Stimulated activated CD4-positive, alpha-beta T cell treated with anti-CD3 and anti-CD28 coated beads, Interleukin-4, amount 100 ng/mL, for 1 hour (primary cell): ENCODE data around the gene FGFR2.

Experiments used
- DNase-seq: peaks from one replicate; pipeline ENCODE4 v3.0.0-alpha.2; 2020

FGFR2 gene

DNA sequence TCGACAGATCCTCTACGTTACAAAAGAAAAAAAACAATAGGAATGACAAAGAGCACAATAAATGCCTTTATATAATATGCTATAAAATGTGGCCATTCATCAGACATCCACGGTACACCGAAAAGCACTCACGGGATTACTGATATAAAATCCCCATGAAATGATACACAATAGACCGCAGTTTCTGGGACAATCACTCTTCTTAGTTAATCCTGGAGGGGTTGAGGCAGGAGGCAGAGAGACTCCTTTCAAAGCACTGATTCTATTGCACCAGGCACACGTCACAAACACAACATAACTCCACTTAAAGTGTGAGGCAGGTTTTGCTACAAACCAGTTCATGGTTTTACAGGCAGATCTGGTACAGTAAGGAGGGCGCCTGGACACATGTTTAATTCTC is 113.8 kb downstream of the FGFR2 start:
- DNase-seq = no peak

GRCh38 chr10:121481180-121481579 is 117.1 kb downstream of the FGFR2 start:
- DNase-seq = no peak

DNA sequence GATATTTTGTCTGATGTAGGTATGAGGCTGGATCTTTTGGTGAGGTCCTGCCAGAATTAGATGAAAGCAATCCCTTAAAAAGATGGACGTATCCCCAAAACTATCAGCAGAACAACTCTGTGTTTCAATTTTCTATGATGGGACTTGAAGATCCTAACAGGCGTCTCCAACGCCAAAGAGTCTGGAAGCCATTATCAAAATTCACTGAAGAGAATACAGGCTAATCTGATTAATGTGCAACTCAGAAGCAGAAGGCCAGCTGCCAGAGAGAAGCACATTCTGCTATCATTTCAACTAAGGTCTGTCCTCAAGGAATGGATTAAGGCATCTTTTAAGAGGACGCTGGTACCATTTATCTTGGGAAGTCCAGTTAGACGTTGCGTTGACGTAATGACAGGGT is 119.7 kb downstream of the FGFR2 start:
- DNase-seq = no peak

- DNase-seq = no peak
These were observed 128.2 kb downstream of the FGFR2 start for GRCh38 chr10:121469797-121470606.

DNA sequence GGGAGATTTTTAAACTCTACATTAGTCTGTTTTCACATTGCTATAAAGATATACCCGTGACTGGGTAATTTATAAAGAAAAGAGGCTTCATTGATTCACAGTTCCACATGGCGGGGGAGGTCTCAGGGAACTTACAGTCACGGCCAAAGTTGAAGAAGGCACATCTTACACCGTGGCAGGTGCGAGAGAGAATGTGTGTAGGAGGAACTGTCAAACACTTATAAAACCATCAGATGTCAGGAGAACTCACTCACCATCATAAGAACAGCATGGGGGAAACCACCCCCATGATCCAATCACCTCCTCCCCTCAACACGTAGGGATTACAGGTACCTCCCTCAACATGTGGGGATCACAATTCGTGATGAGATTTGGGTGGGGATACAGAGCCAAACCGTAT is 129.5 kb downstream of the FGFR2 start:
- no peak for DNase-seq

DNA sequence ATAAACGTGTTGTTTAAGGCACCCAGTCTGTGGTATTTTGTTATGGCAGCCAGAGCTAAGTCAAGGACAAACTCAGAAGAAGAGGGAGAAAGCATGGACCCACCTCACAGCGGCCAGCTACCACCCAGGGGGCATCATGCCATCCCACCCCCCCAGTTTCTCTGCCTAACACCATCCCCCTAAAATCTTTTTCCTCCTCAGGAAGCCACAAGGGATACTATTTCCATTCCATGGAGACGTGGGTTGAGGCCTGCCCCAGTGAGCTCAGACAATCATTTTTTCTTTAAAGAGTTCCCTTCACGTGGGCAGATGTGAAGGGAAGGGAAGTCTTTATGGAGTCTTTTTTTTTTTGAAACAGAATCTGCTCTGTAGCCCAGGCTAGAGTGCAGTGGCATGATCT is 131.8 kb downstream of the FGFR2 start:
- DNase-seq = no peak

DNA sequence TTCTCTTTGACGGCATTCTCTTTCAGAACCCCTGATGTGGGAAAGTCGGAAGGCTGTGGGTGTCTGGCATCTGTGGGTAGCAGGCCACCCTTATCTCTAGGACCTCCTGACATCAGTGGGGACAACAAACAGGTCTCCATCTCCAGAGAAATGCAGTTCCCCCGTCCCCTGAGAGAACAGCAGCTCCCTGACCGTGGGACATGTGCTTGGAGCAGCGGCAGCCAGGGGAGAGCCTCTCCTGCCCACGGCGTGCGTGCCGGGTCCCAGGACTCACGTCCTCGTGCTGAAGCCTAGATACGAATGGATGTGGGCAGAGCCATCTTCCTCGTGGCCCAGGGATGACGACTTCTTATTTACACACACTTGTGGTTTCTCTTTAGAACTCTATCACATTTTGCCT is 133.0 kb downstream of the FGFR2 start:
- no peak for DNase-seq

DNA sequence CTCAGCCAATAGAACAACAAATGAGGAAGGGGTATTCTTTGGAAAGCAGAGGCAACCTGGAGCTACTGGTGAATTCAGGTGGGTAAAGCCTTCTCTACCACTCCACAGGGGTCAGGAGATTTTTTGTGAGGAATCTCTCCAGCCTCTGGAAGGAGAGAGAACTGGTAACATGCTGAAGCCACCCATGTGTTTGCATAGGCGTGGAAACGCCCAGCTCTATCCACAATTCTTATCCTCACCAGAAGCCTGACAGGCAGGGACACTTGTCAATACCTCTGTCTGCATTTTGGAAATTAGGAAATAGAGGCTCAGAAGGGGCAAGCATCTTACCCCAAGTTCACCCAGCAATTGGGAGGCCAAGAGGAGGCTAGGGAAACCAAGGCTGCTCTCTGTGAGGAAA is 133.7 kb downstream of the FGFR2 start:
- no peak for DNase-seq

DNA sequence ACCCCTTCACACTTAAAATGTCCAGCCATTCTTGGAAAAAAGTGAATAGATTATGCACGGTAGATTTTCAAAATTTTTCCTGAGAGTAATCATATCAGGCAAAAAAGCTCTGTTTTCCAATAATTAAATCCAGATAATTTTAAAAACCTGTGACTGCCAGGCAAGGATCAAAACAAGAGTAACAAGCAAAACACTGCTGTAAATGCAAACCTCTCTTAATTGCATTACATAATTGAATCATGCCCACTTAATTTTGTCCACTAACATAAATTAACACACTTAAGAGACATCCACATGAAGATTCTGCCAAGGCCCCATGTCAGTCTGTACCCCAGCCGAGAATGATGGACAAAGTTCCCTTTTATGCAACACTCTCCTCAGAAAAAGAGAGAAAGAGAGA is 135.3 kb downstream of the FGFR2 start:
- no peak for DNase-seq

- no peak for DNase-seq
These were observed 136.0 kb downstream of the FGFR2 start for GRCh38 chr10:121462281-121462680.

DNA sequence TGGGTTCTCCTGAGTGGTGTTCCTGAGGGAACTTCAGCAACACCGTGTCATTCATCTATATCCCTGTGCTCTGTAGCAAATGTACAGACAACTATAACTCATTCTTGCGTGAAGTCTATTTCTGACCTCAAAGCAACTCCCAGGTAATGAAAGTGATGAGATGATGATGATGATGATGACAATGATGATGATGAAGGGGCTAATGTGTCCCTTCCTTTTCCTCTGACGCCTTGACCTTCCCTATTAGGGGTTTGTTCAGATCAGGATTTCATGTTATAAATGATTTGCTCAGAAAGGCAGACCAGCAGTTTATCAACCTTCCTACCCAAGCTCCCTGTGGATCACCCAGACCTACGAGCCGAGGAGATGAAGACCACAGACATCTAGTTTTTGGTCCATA is 136.9 kb downstream of the FGFR2 start:
- no peak for DNase-seq

DNA sequence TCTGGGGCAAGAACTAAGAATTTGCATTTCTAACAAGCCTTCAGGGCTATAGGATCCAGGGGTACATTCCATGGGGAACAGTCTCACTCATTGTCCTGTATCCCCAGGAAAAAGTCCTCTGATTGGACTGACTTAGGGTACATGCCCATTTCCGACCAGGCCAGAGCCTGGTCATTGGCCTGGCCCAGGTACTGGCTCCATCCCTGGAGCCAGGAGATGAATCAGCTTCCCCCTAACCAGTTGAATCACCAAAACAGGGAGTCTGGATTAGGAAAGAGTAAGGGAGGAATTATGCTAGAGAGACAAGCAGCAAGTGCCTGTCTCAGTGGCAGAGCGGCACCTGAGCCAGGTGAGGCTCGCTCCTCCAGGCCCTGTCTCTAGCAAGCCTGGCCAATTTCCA is 137.5 kb downstream of the FGFR2 start:
- DNase-seq = no peak

- no peak for DNase-seq
These were observed 138.4 kb downstream of the FGFR2 start for GRCh38 chr10:121459622-121460453.

DNA sequence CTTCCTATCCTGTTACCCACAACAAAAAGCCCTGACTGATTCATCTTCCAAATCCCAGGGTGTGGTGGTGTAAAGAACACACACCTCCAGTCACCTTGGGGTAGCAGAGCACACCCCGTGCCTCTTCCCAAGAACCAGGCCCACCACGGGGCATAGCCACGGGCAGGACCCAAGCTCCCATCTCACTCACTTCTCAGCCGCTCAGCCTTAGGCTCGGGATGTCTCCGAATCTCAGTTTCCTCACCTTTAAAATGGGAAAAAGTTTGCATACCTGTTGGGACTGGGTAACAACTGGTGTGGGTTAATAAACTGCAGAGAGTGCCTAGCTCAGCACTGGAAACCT is 139.0 kb downstream of the FGFR2 start:
- no peak for DNase-seq

DNA sequence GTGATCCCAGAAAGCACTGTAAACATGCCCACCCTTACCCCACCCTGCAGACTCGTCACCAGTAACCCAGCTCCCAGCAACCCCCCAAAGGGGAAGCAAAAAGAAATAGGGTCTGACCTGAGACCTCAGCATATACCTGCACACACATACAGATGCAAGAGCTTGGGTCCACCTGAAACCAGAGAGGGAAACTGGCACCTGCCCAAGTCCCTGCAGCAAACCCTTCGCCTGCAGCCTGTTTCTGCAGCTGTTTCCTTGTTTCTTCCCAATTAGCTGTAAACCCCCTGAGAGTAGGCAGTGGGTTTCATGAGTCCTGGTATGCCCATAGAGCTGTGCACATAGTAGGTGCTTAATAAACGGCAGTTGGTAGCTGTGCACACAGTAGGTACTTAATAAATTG is 140.5 kb downstream of the FGFR2 start:
- no peak for DNase-seq

- DNase-seq = no peak
These were observed 142.9 kb downstream of the FGFR2 start for GRCh38 chr10:121455377-121455776.

DNA sequence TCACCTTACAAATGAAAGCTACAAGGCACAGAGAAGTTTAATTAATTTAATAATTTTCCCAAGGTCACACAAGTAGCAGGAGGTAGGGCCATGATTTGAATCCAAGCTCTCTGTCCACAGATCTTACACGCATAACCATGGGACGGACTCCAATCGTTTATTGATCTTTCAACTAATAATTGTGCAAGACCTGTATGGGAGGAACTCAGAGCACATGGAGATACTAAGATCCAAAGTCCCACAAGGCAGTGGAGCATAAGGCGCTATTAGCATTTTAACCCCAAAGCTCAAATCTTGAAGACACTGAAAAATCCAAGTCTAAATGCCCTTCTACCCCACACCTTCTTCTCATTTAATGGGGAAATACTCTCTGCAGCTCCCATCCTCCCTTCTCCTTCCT is 143.5 kb downstream of the FGFR2 start:
- no peak for DNase-seq

DNA sequence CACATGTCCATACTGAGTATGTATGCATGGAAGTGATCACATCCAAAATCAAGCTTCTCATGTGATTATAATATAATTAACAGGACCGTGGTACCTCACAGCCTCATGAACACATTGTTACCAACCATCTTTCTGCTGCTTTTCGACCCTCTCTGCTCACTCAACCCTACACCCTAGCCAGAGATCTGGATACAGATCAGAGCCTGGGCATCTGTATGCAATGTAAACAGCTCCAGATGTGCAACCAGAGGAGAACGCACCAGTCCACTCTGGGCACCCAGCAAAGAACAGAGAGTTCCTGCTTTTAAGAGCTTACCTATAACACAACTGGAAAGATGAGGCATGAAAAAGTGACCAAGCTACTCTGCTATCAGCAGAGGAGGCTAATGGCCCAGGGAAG is 145.1 kb downstream of the FGFR2 start:
- DNase-seq = no peak

DNA sequence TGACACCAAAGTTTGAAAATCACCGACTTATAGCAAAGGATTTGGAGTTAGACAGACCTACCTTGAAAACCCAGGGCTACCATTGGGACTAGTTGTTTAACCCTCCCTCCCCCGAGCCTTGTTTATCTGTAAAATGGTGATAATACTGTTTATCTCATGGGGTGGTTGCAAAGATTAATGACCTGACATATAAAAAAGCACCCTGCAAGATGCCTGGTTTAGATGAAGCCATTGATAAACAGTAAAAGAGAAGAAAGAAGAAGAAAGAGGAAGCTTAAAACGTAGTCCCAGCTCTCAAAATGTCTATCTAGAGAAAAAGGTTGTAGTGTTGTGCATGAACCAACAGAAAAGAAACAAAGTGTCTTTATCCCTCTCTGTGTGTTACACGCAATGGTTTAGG is 145.7 kb downstream of the FGFR2 start:
- no peak for DNase-seq

- DNase-seq = no peak
These were observed 148.0 kb downstream of the FGFR2 start for GRCh38 chr10:121450247-121450646.

GRCh38 chr10:121449482-121449924 is 148.7 kb downstream of the FGFR2 start:
- no peak for DNase-seq

DNA sequence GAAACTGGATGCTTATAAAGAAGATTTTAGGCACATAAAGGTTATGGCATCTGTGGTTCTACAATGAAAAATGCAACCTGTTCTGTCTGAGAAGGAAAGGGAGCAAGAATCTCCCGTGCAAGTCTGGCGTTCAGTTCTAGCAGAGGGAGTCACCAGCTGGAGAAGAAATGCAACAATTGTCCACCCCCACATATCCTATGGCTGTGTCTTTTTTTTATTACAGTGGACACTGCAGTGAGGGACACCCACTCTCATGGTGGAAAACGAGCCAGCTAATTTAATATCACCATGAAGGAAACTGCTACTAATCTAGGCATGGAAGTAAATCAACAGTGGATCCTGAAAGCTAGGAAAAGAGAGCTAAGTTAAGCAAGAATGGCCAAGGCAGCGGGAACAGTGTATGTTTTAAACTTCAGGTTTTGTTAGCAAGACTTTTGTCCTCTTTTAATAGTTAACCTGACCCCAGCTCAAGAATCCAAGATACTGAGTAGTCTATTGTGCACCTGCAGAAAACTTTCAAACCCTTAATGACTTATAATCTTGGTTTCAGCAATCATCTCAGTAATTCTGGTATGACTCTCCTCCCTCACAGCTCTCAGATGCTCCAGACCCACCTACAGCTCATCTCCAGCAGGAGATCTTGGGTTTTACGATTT is 149.3 kb downstream of the FGFR2 start:
- DNase-seq = no peak

DNA sequence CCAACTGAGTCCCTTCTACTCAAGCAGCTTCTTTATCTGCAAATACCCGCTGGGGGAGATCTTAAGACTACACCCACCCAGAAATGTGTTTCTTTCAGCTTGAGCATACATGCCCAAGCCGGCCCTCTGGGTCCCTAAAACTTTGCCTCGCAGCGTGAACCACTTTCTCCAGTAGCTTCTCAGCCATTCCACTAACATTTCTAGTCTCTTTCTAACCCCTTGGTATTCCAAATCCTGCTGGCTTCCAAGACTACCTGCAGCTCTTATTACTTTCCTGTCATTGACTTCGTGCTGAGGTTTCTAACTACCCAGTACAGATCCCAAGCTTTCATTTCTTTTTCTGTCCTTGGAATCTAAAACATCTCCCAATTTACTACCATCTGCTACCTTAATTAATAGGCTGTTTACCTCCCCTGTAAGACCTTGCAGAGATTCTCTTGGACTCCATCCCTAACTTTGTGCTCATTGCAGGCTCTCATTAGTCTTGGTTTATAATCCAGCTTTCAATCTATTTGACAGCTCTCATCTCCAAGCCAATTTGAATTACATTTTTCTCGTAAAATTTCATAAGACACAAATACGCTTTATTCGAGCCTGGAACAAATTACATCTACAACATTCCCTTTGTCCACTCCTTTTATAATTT is 153.6 kb downstream of the FGFR2 start:
- DNase-seq = no peak
